Heart left ventricle (tissue), 16 donors: ENCODE results near the gene MKRN2OS. TPM values are rescaled to one million over a fixed set of nuclear protein-coding genes. Genes with fewer than 3 reads are reported as not detected.

Source experiments
- ATAC-seq, 4 donors: fragments of 200-7000 bp; cut with Tn5 transposase; one replicate each; pipeline ENCODE4 v1.9.1; 2020 to 2022; ENCODE audit warnings: moderate library complexity in 4 of 4, mild to moderate bottlenecking in 3 of 4, moderate number of reproducible peaks in 1 of 4
- DNase-seq, 5 donors: peaks; one replicate each; pipeline ENCODE4 v3.0.0-alpha.2; 2020
- H3K27ac ChIP-seq, 12 donors: fragments of 200-600 bp; sonication (generic) in 4 of 12; one replicate each; pipeline versions ENCODE4 v1.5.0 to v1.8.0; 2016 to 2022; ENCODE audit warnings: mild to moderate bottlenecking in 2 of 12
- H3K27me3 ChIP-seq, 9 donors: fragments of 200-600 bp; sonication (generic) in 2 of 9; one replicate each; pipeline versions ENCODE4 v1.5.1 to v1.8.0; 2016 to 2022; ENCODE audit warnings: mild to moderate bottlenecking in 3 of 9
- H3K36me3 ChIP-seq, 9 donors: fragments of 200-600 bp; sonication (generic) in 2 of 9; one replicate each; pipeline versions ENCODE4 v1.5.0 to v1.8.0; 2018 to 2022; ENCODE audit warnings: mild to moderate bottlenecking in 2 of 9
- H3K4me1 ChIP-seq, 12 donors: fragments of 200-600 bp; sonication (generic) in 4 of 12; one replicate each; pipeline versions ENCODE4 v1.5.0 to v1.8.0; 2016 to 2022; ENCODE audit warnings: mild to moderate bottlenecking in 3 of 12
- H3K4me3 ChIP-seq, 12 donors: fragments of 200-600 bp; sonication (generic) in 4 of 12; one replicate each; pipeline versions ENCODE4 v1.5.0 to v1.8.0; 2017 to 2022; ENCODE audit warnings: mild to moderate bottlenecking in 9 of 12, moderate library complexity in 4 of 12
- H3K9me3 ChIP-seq, 12 donors: fragments of 200-600 bp; sonication (generic) in 4 of 12; one replicate each; pipeline versions ENCODE4 v1.5.0 to v1.8.0; 2016 to 2022; ENCODE audit warnings: mild to moderate bottlenecking in 1 of 12
- CTCF ChIP-seq, 12 donors: fragments of 200-600 bp; sonication (generic) in 4 of 12; IDR thresholded peaks; one replicate each; pipeline versions ENCODE4 v1.5.0 to v1.8.0; 2018 to 2022; ENCODE audit warnings: antibody characterized with exemption in 12 of 12, mild to moderate bottlenecking in 5 of 12
- POLR2A ChIP-seq, 2 donors: fragments of 450-650 bp; IDR thresholded peaks; one replicate each; pipeline ENCODE4 v1.6.1; 2017; ENCODE audit warnings: antibody characterized with exemption in 2 of 2, mild to moderate bottlenecking in 2 of 2, moderate library complexity in 2 of 2
- WGBS, 4 donors: extraction: QIAGEN DNeasy Blood & Tissue Kit in 2 of 4; methylation state at CpG; one replicate each; pipeline versions ENCODE4 v1.1.5 to v1.1.7; 2013 to 2018; 5-methylcytosine and 5-hydroxymethylcytosine counted together
- intact Hi-C, 10 donors: fragments of 100-400 bp; cut with DNase I; formaldehyde crosslinking; loops; one replicate each; pipeline versions ENCODE4 v1.11.1 to v1.14.2; 2022
- polyA plus RNA-seq, 2 donors: library from polyadenylated mRNA; stranded (reverse); fragments of 200-250 nt; gene quantifications; one replicate each; pipeline ENCODE4 v1.2.3, GENCODE V29; 2013
- total RNA-seq, 9 donors: library from RNA; depleted of rRNA in 2 of 9; stranded (reverse); fragments of >200 nt in 2 of 9; fragmentation: NEBNext Ultra II Directional in 3 of 9; extraction: Animal tissue kit (Norgen Biotek cat#: 25700) in 3 of 9; gene quantifications; one replicate each; pipeline versions ENCODE4 v1.1.0 to v1.2.4, GENCODE V29; 2016 to 2023
- donor health status: ischemic (EF 13 %, LVEDD 7.1; RV severe dilation, severe dysfunction).
- donor health status: healthy with polysubstance abuse.
- donor health status: DM: no; HTN: yes; CAD: no.
- donor health status: DM: no; HTN: no; CAD: no.
- donor health status: ischemic (EF 25% LVEDD 6.9; RV normal size, moderate dysfunction).
- donor health status: ischemic (EF 25% LVEDD 5.7; RV mildly dilated, moderate dysfunction).
- donor health status: healthy.
- donor health status: DM: yes; HTN: yes; CAD: no.
- donor health status: ischemic (EF 35%, LVEDD 5.7; RV mildly dilated, moderate dysfunction).
- donor health status: nonischemic (EF 11% LVEDD 7.7; RV severe dilation, severe dysfunction).
- donor health status: DM: yes; HTN: yes; CAD: no.
- donor health status: PGD.
- donor health status: ischemic (EF 29% LVEDD 5.4; RV normal size, mild dysfunction).
- donor health status: nonischemic (EF 23%, LVEDD 6.1; RV moderate dilation, normal function).

Gene MKRN2OS
- total and polyA plus RNA-seq, 11 donors = 0.42 to 11.4 (median 1.1) TPM; not detected in 4

- ATAC-seq (no peak), DNase-seq (no peak)
- TF ChIP-seq CTCF (IDR thresholded peaks at IDR 0.05) (no peak), POLR2A (IDR thresholded peaks at IDR 0.05) (no peak)
- 86 to 95% (median 92%) methylated on average over 2 of the region's 2 CpGs for WGBS, 4 donors
- H3K36me3 ChIP-seq = no peaks in the 10 kb centered on the region
- H3K4me3 ChIP-seq = no peak overlapping the region
- peaks cover 0 to 15% (median 6%) of the 10 kb centered on the region in 12 donors for H3K9me3 ChIP-seq
- H3K27me3 ChIP-seq = no peaks in the 10 kb centered on the region
- H3K27ac ChIP-seq = peak overlapping the region in 11 of 12 donors; percentile 23 to 96 (median 59)
- intact Hi-C loops = loop anchor here in 2 of 10 donors (5.0 to 10.0 kb wide), 2 partner anchors 101 to 163 kb away; partner anchors contain the start of gene RAF1 (in 1 of the 2)
- H3K4me1 ChIP-seq = peaks cover 0 to 59% (median 49%) of the 10 kb centered on the region in 12 donors
Observed at GRCh38 chr3:12561397-12561796, 16.1 kb upstream of the MKRN2OS start.

GRCh38 chr3:12560505-12561190 is 15.3 kb upstream of the MKRN2OS start:
- WGBS, 4 donors = 47 to 61% (median 49%) methylated on average over 5 of the region's 5 CpGs
- H3K36me3 ChIP-seq = no peaks in the 10 kb centered on the region
- peak in 2 of 4 donors; percentile 22 to 41 for ATAC-seq

GRCh38 chr3:12559520-12559919 is 14.2 kb upstream of the MKRN2OS start:
- Histone ChIP-seq H3K27ac (peak overlapping the region in 7 of 12 donors; percentile 48 to 96 (median 70)), H3K9me3 (no peaks in the 10 kb centered on the region), H3K4me3 (peak overlapping the region in 7 of 12 donors; percentile 2 to 93 (median 78)), H3K4me1 (peaks cover 0 to 67% (median 55%) of the 10 kb centered on the region in 12 donors), H3K36me3 (no peaks in the 10 kb centered on the region), H3K27me3 (no peaks in the 10 kb centered on the region)
- WGBS, 4 donors = 53 to 62% (median 61%) methylated on average over 3 of the region's 3 CpGs
- ATAC-seq (no peak), DNase-seq (no peak)
- TF ChIP-seq CTCF (IDR thresholded peaks at IDR 0.05) (no peak), POLR2A (IDR thresholded peaks at IDR 0.05) (no peak)
- intact Hi-C loops = loop anchor here in 4 of 10 donors (5.0 to 10.0 kb wide), 2 partner anchors 103 to 105 kb away; partner anchors contain the start of gene RAF1 (in 4 of the 4)

More at GRCh38 chr3:12560505-12561190, 15.3 kb upstream of the MKRN2OS start:
- intact Hi-C loops = loop anchor here in 2 of 10 donors (5.0 to 10.0 kb wide), 2 partner anchors 102 to 164 kb away; partner anchors contain the start of gene RAF1 (in 1 of the 2)
- Histone ChIP-seq H3K9me3 (peaks cover 0 to 7% (median 0%) of the 10 kb centered on the region in 12 donors), H3K4me3 (peak overlapping the region in 7 of 12 donors; percentile 6 to 93 (median 17)), H3K27ac (peak overlapping the region in 11 of 12 donors; percentile 23 to 96 (median 64)), H3K27me3 (no peaks in the 10 kb centered on the region), H3K4me1 (peaks cover 0 to 66% (median 56%) of the 10 kb centered on the region in 12 donors)
- no peak for DNase-seq
- TF ChIP-seq POLR2A (IDR thresholded peaks at IDR 0.05) (no peak), CTCF (IDR thresholded peaks at IDR 0.05) (no peak)

GRCh38 chr3:12558706-12559105 is 13.4 kb upstream of the MKRN2OS start:
- Histone ChIP-seq H3K4me1 (peaks cover 0 to 73% (median 59%) of the 10 kb centered on the region in 12 donors), H3K27me3 (peaks cover 0 to 4% (median 0%) of the 10 kb centered on the region in 9 donors), H3K27ac (peak overlapping the region in 8 of 12 donors; percentile 23 to 99 (median 96)), H3K36me3 (no peaks in the 10 kb centered on the region), H3K9me3 (no peaks in the 10 kb centered on the region), H3K4me3 (peak overlapping the region in 9 of 12 donors; percentile 66 to 96 (median 88))
- ATAC-seq = no peak
- DNase-seq = no peak
- TF ChIP-seq CTCF (IDR thresholded peaks at IDR 0.05) (no peak), POLR2A (IDR thresholded peaks at IDR 0.05) (no peak)
- WGBS, 4 donors = 48 to 67% (median 57%) methylated on average over 4 of the region's 4 CpGs
- intact Hi-C loops = loop anchor here in 4 of 10 donors (5.0 to 10.0 kb wide), 2 partner anchors 104 to 106 kb away; partner anchors contain the start of gene RAF1 (in 4 of the 4)
